Right lobe of liver (tissue), 4 donors: ENCODE measurements around the gene HPGD.

Source experiments
- CTCF ChIP-seq, 4 donors: fragments of 200-600 bp in 3 of 4; fragments of 450-650 bp in 1 of 4; IDR thresholded peaks; one replicate each; pipeline versions ENCODE4 v1.5.1 to v1.8.0; 2016 to 2022; ENCODE audit warnings: antibody characterized with exemption in 4 of 4, mild to moderate bottlenecking in 2 of 4
- POLR2A ChIP-seq: fragments of 450-650 bp; IDR thresholded peaks from one replicate; pipeline ENCODE4 v1.6.1; 2017; ENCODE audit warnings: antibody characterized with exemption, mild to moderate bottlenecking
- donor health status: DM: no; HTN: no; CAD: no.
- donor health status: DM: no; HTN: no; CAD: no.
- donor health status: DM: no; HTN: yes; CAD: no.

GRCh38 chr4:174505007-174505406 lies 17.3 kb downstream of the HPGD start:
- TF ChIP-seq CTCF (IDR thresholded peaks at IDR 0.05) (no peak), POLR2A (no peak)
